OCI-LY3 (cell line): ENCODE measurements around the gene HSPG2.

Experiments
- H2AFZ ChIP-seq: fragments of 200-600, 300-600 bp; shearing (Covaris generic); 2 replicates; pipeline ENCODE4 v1.6.0; 2014; ENCODE audit warnings: antibody characterized with exemption, low read depth, low read length
- H3K27ac ChIP-seq: fragments of 200-600, 300-600 bp; sonication (generic); 2 replicates; pipeline ENCODE4 v1.5.1; 2014; ENCODE audit warnings: mild to moderate bottlenecking, low read length, moderate library complexity, mixed read lengths
- H3K27me3 ChIP-seq: fragments of 200-600, 300-600 bp; sonication (generic); 2 replicates; pipeline ENCODE4 v1.6.1; 2014; ENCODE audit warnings: low read depth, low read length, mixed read lengths
- H3K36me3 ChIP-seq: fragments of 200-600, 300-600 bp; sonication (generic); replicated peaks from 2 replicates; pipeline ENCODE3; 2014; ENCODE audit warnings: low read depth, low read length, mixed read lengths
- H3K4me1 ChIP-seq: fragments of 300-600, 200-600 bp; sonication (generic); 2 replicates; pipeline ENCODE4 v1.6.1; 2014; ENCODE audit warnings: low read length, mixed read lengths
- H3K4me2 ChIP-seq: fragments of 200-600, 300-600 bp; sonication (generic); 2 replicates; pipeline ENCODE4 v1.6.1; 2014; ENCODE audit warnings: low read length, mixed read lengths
- H3K4me3 ChIP-seq: fragments of 300-600, 200-600 bp; sonication (generic); 2 replicates; pipeline ENCODE4 v1.5.1; 2014; ENCODE audit warnings: antibody characterized with exemption, mild to moderate bottlenecking, low read length, moderate library complexity
- H3K79me2 ChIP-seq: fragments of 300-600, 200-600 bp; shearing (Covaris generic); 2 replicates; pipeline ENCODE4 v1.6.1; 2014; ENCODE audit warnings: mild to moderate bottlenecking, low read length, mixed read lengths
- H3K9ac ChIP-seq: fragments of 300-600, 200-600 bp; shearing (Covaris generic); 2 replicates; pipeline ENCODE4 v1.6.0; 2014; ENCODE audit warnings: mild to moderate bottlenecking, low read length, moderate library complexity
- H3K9me3 ChIP-seq: fragments of 200-600, 300-600 bp; shearing (Covaris generic); 2 replicates; pipeline ENCODE4 v1.6.1; 2014; ENCODE audit warnings: low read length, mixed read lengths; ENCODE audit not compliant: insufficient read depth
- H4K20me1 ChIP-seq: fragments of 200-600, 300-600 bp; sonication (generic); 2 replicates; pipeline ENCODE4 v1.6.1; 2016; ENCODE audit warnings: low read length, mixed read lengths; ENCODE audit not compliant: insufficient read depth
- EZH2phosphoT487 ChIP-seq: fragments of 200-600 bp; shearing (Covaris generic); IDR thresholded peaks from 2 replicates; pipeline ENCODE4 v1.6.1; 2018; ENCODE audit warnings: antibody characterized with exemption, mixed run types, low read depth
- TF ChIP-seq, protein P1 (sequence below): fragments of 200-600, 300-600 bp; sonication (generic); IDR thresholded peaks from 2 replicates; pipeline ENCODE4 v1.5.1; 2014; ENCODE audit warnings: antibody characterized with exemption, low read length, low read depth

HSPG2 gene

DNA sequence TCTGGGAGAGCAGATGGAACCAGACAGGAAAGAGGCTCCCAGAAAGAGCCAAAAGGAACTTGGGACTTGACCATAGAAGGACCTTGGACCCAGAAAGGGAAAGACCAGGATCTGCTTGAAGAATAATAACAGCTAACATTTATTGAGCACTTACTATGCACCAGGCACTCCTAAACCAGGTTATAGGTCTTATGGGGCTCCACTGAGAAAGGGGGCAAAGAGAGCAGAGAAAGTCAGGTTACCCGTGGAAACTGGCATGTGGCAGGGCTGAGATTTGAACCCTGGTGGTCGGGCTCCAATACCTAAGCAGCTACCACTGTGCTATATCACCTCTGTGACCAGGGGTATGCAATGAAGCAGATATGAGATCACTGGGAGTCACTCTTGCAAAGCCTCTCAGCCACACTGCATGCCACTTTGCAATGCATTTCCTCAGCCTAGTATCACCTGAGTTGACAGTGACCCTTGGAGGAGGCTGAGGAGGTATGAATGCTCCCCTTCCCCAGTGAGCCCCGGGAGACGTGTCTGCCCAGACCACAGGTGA is 37.8 kb downstream of the HSPG2 start:
- Histone ChIP-seq H3K4me3 (no peak overlapping the region), H3K9ac (no peak overlapping the region), H3K79me2 (no peaks in the 10 kb centered on the region), H3K4me2 (no peak overlapping the region), H3K36me3 (no peaks in the 10 kb centered on the region), H3K4me1 (no peaks in the 10 kb centered on the region), H3K9me3 (no peaks in the 10 kb centered on the region), H4K20me1 (no peaks in the 10 kb centered on the region), H2AFZ (no peak overlapping the region), H3K27ac (no peak overlapping the region), H3K27me3 (no peaks in the 10 kb centered on the region)
- TF ChIP-seq, protein P1, sequence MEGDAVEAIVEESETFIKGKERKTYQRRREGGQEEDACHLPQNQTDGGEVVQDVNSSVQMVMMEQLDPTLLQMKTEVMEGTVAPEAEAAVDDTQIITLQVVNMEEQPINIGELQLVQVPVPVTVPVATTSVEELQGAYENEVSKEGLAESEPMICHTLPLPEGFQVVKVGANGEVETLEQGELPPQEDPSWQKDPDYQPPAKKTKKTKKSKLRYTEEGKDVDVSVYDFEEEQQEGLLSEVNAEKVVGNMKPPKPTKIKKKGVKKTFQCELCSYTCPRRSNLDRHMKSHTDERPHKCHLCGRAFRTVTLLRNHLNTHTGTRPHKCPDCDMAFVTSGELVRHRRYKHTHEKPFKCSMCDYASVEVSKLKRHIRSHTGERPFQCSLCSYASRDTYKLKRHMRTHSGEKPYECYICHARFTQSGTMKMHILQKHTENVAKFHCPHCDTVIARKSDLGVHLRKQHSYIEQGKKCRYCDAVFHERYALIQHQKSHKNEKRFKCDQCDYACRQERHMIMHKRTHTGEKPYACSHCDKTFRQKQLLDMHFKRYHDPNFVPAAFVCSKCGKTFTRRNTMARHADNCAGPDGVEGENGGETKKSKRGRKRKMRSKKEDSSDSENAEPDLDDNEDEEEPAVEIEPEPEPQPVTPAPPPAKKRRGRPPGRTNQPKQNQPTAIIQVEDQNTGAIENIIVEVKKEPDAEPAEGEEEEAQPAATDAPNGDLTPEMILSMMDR = no peak
- TF ChIP-seq EZH2phosphoT487 = no peak

DNA sequence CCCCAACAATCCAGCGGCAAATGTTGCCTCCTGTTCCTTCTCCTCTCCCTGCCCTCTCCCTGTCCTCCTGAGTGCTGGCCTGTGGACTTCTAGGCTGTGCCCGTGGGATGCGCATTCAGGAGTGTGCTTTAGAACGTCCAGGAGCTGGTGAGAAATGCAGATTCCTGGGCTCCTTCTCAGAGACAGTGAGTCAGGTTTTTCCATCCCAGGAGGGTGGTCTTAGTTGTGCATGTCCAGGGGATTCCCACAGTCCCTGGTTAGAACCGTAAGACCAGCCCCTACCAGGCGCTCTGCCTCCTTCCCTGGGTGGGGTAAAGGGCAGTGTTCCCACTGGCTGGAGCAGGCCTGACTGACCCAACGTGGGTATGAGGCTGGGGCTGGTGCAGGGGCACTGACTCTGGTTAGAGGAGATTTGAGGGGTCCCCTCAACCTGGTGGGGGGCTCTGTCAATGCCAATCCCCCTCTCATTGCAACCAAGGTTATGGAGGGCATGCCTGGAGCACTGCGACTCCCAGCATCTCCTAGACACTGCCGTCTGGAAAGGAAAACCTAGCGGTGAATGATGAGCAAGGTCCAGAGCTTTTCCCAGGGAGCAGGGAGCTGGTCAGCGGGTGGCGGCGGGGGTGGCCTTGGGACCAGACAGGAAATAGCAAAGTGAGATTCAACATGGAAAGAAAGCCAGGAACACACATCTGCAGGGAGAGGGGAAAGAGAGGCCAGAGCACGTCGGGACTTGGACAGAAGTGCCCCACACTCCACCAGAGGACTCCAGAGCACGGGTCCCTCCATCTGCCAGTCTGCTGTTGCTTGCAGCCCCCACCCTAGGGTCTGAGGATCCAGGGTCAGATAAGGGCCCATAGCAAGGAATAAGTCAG is 38.5 kb downstream of the HSPG2 start:
- Histone ChIP-seq H3K9me3 (no peaks in the 10 kb centered on the region), H3K4me1 (no peaks in the 10 kb centered on the region), H2AFZ (no peak overlapping the region), H3K4me3 (no peak overlapping the region), H3K36me3 (no peaks in the 10 kb centered on the region), H3K27ac (no peak overlapping the region), H3K79me2 (no peaks in the 10 kb centered on the region), H4K20me1 (no peaks in the 10 kb centered on the region), H3K4me2 (no peak overlapping the region), H3K9ac (no peak overlapping the region), H3K27me3 (no peaks in the 10 kb centered on the region)
- TF ChIP-seq, protein P1 = no peak
- TF ChIP-seq EZH2phosphoT487 = no peak

DNA sequence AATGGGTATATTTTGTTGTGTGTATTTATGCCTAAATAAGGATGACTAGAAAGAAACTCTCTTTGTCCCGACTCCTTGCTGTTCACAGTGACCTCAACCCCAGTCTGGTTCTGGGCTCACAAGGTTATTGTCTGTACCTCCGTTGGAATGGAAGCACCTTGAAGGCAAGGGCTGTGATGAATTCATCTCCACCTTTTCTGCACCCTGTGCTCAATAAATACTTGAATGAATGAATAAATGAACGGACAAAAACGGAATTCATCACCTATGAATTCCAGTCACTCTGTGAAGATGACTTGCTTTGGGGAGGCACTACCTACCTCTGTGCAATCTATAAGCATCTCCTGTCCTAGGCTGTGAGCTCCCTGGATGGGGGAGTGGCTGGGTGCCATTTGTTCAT is 39.3 kb downstream of the HSPG2 start:
- Histone ChIP-seq H3K36me3 (no peaks in the 10 kb centered on the region), H4K20me1 (no peaks in the 10 kb centered on the region), H3K79me2 (no peaks in the 10 kb centered on the region), H3K9ac (no peak overlapping the region), H3K9me3 (no peaks in the 10 kb centered on the region), H3K4me2 (no peak overlapping the region), H3K4me1 (no peaks in the 10 kb centered on the region), H2AFZ (no peak overlapping the region), H3K4me3 (no peak overlapping the region), H3K27ac (no peak overlapping the region), H3K27me3 (no peaks in the 10 kb centered on the region)
- TF ChIP-seq, protein P1 = no peak

DNA sequence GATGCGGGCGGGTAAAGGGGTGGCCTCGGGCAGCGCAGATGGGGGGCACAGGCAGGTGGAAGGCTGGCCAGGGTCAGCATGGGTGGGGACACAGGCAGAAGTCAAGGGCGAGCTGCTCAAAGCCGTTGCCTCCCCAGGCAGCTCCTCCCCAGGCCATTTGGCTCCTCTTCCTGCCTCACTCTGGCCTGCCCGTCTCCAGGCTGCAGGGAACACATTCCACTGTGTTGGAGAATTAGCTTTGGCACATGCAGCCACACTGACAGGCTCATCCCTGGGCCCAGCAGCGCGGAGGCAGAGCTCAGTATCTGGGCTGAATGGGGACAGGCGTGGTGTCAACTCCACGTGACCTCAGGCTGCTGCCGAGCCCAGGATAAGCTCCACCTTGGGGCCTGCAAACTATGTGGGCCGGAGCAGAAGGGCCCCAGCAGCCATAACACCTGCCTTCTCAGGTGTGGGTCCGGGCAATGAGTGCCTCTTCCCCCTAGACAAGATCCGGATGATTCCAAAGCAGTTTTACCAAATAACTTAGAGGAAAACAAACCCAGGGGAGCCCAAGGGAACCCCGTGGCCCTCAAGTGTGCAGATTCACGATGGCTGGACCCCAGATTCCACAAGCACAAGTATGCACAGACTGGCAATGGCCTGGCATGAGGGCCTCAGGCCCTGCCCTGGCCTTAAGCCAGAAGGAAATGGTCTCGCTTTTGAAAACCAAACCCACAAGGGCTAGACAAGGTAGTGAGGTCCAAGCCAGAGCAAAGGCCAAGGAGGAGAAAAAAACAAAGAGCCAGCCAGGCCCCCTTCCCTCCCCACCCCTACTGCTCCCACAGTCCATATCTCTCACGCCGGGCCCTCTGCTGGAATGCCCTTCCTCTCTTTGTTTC is 40.2 kb downstream of the HSPG2 start:
- Histone ChIP-seq H3K4me1 (no peaks in the 10 kb centered on the region), H3K27ac (no peak overlapping the region), H3K36me3 (no peaks in the 10 kb centered on the region), H3K9ac (no peak overlapping the region), H3K9me3 (no peaks in the 10 kb centered on the region), H3K4me2 (no peak overlapping the region), H4K20me1 (no peaks in the 10 kb centered on the region), H3K79me2 (no peaks in the 10 kb centered on the region), H3K4me3 (no peak overlapping the region), H3K27me3 (no peaks in the 10 kb centered on the region), H2AFZ (no peak overlapping the region)
- TF ChIP-seq, protein P1 = no peak
- TF ChIP-seq EZH2phosphoT487 = no peak
